ENCODE measurements around the gene ULK4.

DNA sequence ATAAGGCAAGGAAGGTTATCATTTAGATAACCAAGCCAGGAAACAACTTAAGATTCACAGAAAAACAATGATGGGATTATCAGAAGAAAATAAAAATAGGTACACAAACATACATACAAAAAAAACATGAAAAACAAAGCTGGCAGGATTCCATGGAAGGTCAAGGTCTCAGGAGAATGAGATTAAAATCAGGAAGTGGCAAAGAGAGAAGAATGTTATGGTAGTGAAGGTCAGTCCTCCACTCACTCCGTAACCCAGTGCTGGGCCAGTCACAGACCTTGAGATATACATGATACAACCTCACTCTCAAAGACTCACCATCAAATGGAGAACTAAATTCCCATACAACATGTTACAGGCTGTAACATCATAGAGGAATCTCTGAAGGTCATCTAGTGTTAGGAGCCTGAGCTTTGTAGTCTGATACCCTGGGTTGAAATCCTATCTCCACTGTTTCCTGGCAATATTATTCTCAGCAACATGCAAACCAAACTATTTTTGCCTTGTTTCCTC is 668.7 kb downstream of the ULK4 start:
- TF ChIP-seq CTCF (IDR thresholded peaks at IDR 0.05; ENCODE audit: control extremely low read depth in 1 of 3, insufficient read depth in 1 of 3, low read depth in 1 of 3, low read length in 3 of 3) (no peak), SP1 (IDR thresholded peaks at IDR 0.05; ENCODE audit: low read depth, low read length) (no peak), SIN3A (conservative IDR thresholded peaks at IDR 0.05 in 1 of 2, IDR thresholded peaks at IDR 0.05 in 1 of 2; ENCODE audit: low read depth in 1 of 2, low read length in 2 of 2) (no peak), KDM1A (IDR thresholded peaks at IDR 0.05; ENCODE audit: borderline replicate concordance, low read length) (no peak)

Data from H1 (cell line).